Measurements from ENCODE around the gene ST7.

- TF ChIP-seq CTCF (IDR thresholded peaks at IDR 0.05) (no peak), EZH2 (IDR thresholded peaks at IDR 0.05; ENCODE audit: borderline replicate concordance, insufficient read depth, low read depth, low read length, poor library complexity, severe bottlenecking) (no peak)
Observed at GRCh38 chr7:117017702-117018266, 64.5 kb downstream of the ST7 start.
